Activated CD4-positive, CD25-positive, alpha-beta regulatory T cell (primary cell): ENCODE data around the gene TTC9C.
"Not testable (repeated sequence)": the region's sequence is repeated elsewhere in the genome, so short reads cannot be mapped to it uniquely, and the experiment has no call there.

Experiments used
- DNase-seq, 4 experiments: peaks; one replicate each; lab custom pipeline; 2025; lab: John Stamatoyannopoulos, UW

TTC9C gene

DNA sequence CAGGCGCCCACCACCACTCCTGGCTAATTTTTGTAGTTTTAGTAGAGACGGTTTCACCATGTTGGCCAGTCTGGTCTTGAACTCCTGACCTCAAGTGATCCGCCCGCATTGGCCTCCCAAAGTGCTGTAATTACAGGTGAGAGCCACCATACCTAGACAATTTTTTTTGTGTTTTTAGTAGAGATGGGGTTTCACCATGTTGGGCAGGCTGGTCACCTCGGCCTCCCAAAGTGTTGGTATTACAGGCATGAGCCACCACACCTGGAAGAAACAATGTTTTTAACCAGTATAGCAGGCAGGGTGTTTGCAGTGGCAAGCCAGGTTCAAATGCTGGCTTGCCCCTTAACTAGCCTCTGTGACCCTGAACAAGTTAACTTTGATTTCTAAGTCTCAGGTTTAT is 21.6 kb downstream of the TTC9C start:
- DNase-seq = not testable (repeated sequence)

DNA sequence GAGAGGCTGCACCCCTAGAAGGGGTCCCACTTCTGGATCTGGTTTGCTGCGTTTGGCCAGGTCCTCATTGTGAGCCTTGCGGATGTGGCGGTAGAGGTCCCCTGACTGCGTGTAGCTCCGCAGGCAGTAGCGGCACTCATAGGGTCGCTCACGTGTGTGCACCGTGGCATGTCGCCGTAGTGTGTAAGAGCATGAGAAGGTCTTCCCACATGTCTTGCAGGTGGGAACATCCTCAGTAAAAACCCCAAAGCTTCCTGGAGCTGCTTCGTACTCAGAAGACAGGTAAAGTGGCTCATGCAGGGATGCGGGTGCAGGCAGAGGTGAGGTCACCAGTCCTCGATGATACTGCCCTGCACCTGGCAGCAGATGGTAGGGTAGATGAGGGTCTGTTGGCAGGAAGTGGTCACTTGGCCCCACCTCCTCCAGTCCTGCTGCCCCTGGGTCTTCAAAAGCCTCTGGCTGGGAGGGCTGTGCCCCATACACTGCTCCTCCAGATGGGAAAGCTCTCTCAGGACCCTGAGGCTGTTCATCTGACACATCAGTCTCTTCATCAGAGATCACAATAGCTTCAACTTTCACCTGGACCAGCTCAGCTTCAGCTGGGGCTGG is 24.0 kb downstream of the TTC9C start:
- no peak for DNase-seq

DNA sequence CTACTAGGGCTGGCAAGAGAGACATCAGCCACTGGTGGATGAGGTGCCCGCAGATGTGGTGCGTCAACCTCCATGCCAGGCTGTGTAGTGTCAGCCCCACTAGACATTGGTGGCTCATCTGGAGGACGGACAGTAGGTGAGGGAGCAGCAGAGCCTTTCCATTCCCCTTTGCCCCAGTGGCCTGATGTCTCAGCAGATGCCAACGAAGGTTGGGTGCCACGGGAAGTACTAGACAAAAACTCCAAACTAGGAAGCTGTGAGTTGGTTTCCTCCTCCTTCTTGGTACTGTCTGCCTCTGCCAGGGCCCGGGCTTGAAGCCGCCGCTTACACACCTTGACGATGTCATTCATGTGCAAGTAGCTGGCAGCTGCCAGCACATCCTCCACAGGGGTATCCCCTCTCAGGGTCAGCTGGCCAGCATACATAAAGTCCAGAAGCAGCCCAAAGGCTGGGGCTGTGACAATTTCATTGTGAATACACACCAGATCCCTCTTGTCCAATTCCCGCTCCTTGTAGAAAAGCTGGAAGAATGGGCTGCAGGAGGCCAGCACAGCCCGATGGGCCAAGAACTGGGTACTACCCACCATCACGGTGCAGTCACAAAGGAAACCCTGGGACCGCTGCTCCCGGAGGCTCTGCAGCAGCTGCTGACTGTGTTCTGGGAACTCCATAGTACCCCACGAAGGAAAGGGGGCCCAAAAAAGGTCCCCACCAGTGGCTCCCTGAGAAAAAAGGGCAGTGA is 24.9 kb downstream of the TTC9C start:
- DNase-seq = no peak

- peak; percentile 88 to 97 (median 91) for DNase-seq
Observed at GRCh38 chr11:62753736-62754603, 25.7 kb downstream of the TTC9C start, which contains the start of gene ZBTB3. Gene ZBTB3 (minus strand): TSS chr11:62754160. CDS start chr11:62753664, 496 bp downstream.

DNA sequence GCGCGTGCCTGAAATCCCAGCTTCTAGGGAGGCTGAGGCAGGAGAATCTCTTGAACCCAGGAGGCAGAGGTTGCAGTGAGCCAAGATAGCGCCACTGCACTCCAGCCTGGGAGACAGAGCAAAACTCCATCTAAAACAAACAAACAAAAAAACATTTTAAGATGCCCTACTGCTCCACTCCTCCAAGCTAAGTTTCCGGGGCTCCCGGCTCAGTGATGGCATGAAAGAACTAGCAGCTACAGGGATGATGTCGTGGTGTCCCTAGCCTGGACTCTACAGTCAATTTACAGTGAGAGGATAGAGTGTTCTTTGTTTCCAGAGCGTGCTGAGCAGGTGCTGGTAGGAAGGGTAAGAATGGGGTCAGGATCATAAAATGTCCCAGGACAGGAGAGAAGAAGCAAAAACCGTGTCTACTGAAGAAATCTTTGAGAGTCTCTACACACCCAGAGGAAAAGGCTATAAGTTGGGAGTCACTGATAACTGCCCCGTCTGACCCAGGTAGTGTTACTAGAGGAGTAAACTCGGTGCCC is 26.9 kb downstream of the TTC9C start:
- DNase-seq = no peak

- DNase-seq = no peak
Observed at GRCh38 chr11:62757846-62758788, 29.8 kb downstream of the TTC9C start.

- not testable (repeated sequence) for DNase-seq
Observed at GRCh38 chr11:62760867-62761227, 32.6 kb downstream of the TTC9C start.

DNA sequence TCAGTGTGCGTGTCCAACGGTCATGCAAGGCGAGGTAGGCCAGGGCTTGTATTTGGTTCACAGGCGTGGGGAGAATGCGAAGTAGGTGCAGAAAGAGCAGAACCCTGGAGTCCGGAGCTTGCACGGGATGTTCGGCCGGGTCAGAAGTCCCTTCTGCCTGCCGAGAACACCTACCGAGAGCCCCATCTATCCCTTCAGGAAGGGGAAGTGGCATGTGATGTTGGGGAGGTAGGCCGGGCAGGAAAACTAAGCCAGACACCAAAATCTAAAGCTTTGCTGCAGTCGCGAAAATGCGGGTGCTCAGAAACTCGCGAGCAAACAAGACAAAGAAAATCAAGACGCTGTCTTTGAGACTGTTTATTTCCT is 42.5 kb downstream of the TTC9C start:
- no peak for DNase-seq

- peak; percentile 77 to 96 (median 86) for DNase-seq
Observed at GRCh38 chr11:62771144-62772021, 43.1 kb downstream of the TTC9C start, which contains the start of gene TAF6L. Gene TAF6L (plus strand): TSS chr11:62771396. CDS start chr11:62775784, 4,388 bp downstream.

DNA sequence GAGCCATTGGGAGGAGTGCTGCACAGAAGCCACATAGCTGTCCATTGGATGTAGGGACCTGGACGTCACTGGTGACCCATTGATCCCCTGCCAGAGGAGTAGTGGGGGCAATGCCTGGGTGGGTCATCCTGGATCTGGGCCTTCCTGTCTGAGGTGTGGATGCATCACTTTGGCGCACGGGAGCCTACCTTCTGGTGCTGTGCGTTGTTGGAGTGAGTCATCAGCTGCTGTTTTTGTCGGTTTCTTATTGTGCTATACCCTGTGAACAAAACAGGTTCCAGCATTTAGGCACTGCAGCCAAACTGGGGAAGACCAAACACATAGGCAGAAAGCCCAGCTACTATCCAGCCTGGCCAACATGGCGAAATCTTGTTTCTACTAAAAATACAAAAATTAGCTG is 46.1 kb downstream of the TTC9C start:
- no peak for DNase-seq

GRCh38 chr11:62775646-62776045 is 47.4 kb downstream of the TTC9C start:
- DNase-seq = no peak

- no peak for DNase-seq
Observed at GRCh38 chr11:62777389-62777788, 49.1 kb downstream of the TTC9C start.

GRCh38 chr11:62778441-62778840 is 50.2 kb downstream of the TTC9C start:
- DNase-seq = no peak

- DNase-seq = no peak
Observed at GRCh38 chr11:62782753-62783152, 54.5 kb downstream of the TTC9C start.

GRCh38 chr11:62786318-62787004 is 58.2 kb downstream of the TTC9C start:
- peak; percentile 67 to 79 (median 74) for DNase-seq

DNA sequence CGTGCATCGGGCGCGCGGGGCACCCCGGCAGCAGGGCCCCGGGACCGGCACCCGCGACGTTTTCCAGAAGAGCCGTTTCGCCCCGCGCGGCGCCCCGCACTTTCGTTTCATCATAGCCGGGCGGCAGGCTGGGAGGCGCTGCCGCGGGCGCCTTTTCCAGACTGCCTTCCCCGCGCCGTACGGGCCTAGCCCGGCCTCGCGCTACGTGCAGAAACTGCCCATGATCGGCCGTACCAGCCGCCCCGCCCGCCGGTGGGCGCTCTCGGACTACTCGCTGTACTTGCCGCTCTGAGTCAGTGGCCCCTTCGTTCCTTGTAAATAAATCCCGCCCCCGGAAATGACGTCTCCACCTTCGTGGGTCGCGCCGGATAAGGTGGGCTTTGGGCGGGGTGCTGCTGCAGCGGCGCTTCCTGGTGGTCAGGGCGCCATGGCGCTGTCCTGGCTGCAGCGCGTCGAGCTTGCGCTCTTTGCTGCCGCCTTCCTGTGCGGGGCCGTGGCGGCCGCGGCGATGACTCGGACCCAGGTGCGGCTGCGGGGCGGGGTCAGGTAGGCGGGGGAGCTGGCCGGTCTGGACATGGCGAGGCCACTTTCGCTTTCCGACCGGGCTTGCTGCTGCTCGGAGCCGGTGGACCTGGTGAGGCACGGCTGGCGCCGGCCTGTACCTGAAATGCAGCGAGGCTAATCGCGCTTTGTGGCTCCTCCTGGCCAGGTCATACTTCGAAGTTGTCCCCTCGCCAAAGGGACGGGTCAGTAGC is 58.9 kb downstream of the TTC9C start, which contains the start of gene TMEM179B:
TMEM179B (plus strand) TSS at position 398 of the 755 bp plus-strand sequence; CDS start at position 428, 30 bp downstream.
- peak; percentile 95 to 98 (median 96) for DNase-seq
